Activated CD4-positive, alpha-beta memory T cell treated with anti-CD3 and anti-CD28 coated beads for 36 hours (primary cell): ENCODE measurements around the gene USP54. TPM values are rescaled to one million over a fixed set of nuclear protein-coding genes. Genes with fewer than 3 reads are reported as not detected.
"Not testable (repeated sequence)": the region's sequence is repeated elsewhere in the genome, so short reads cannot be mapped to it uniquely, and the experiment has no call there.

Experiments
- CTCF ChIA-PET: fragments of 350-600 bp; sonication (Branson Sonifier 250); formaldehyde crosslinking; loops from one replicate; lab custom pipeline; 2021; ENCODE audit warnings: antibody characterized with exemption, inconsistent platforms; lab: Charles Lee
- POLR2A ChIA-PET: fragments of 350-600 bp; sonication (Branson Sonifier 250); formaldehyde crosslinking; loops from one replicate; lab custom pipeline; 2021; ENCODE audit warnings: antibody characterized with exemption; lab: Charles Lee
- DNase-seq: peaks from one replicate; pipeline ENCODE4 v3.0.0-alpha.2; 2020
- H3K27ac Mint-ChIP-seq: one replicate; pipeline ENCODE4 v1.8.0; 2021; ENCODE audit warnings: mixed read lengths
- H3K27me3 Mint-ChIP-seq: one replicate; pipeline ENCODE4 v1.8.0; 2021; ENCODE audit warnings: mixed read lengths
- H3K36me3 Mint-ChIP-seq: one replicate; pipeline ENCODE4 v1.8.0; 2021; ENCODE audit warnings: mixed read lengths
- H3K4me1 Mint-ChIP-seq: one replicate; pipeline ENCODE4 v1.8.0; 2021; ENCODE audit warnings: low read depth, mixed read lengths
- H3K4me3 Mint-ChIP-seq: one replicate; pipeline ENCODE4 v1.8.0; 2021; ENCODE audit warnings: mild to moderate bottlenecking, mixed read lengths
- H3K9me3 Mint-ChIP-seq: one replicate; pipeline ENCODE4 v1.8.0; 2021; ENCODE audit warnings: mixed read lengths
- intact Hi-C: fragments of 100-400 bp; cut with micrococcal nuclease; formaldehyde crosslinking; loops from one replicate; pipeline ENCODE4 v1.15.1; 2023
- total RNA-seq, 2 experiments: library from RNA; stranded (reverse); gene quantifications; one replicate each; pipeline ENCODE4 v1.2.3, GENCODE V29; 2021

The USP54 gene
- total RNA-seq, 2 experiments from 2014 or later = 4.9 to 5.3 TPM

DNA sequence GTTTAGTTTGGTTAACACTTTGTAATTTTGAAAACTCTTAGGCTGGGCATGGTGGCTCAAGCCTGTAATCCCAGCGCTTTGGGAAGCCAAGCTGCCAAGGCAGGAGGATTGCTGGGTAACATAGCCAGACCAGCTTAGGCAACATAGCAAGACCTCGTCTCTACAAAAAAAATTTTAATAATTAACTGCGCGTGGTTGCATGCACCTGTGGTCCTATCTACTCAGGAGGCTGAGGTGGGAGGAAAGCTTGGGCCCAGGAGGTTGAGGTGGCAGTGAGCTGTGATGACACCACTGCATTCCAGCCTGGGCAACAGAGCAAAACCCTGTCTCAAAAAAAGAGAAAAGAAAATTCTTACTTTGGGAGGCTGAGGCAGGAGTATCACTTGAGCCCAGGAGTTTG, 31.9 kb upstream of the USP54 start:
- H3K4me1 Mint-ChIP-seq = peaks cover 17% of the 10 kb centered on the region
- no peaks in the 10 kb centered on the region for H3K9me3 Mint-ChIP-seq
- peaks cover 3% of the 10 kb centered on the region for H3K36me3 Mint-ChIP-seq
- H3K27me3 Mint-ChIP-seq = no peaks in the 10 kb centered on the region
- ChIA-PET POLR2A (no interaction called here), CTCF (interaction anchor here (1.0 to 1.4 kb wide), 2 partner anchors 20 to 94 kb away, joined by 3 read pairs; no protein-coding TSS in a partner anchor)
- H3K27ac Mint-ChIP-seq = no peak overlapping the region
- intact Hi-C loops = loop anchor here (10.0 kb wide), 1 partner anchor 152 kb away; a partner anchor contains a TSS
- H3K4me3 Mint-ChIP-seq = no peak overlapping the region
- no peak for DNase-seq

DNA sequence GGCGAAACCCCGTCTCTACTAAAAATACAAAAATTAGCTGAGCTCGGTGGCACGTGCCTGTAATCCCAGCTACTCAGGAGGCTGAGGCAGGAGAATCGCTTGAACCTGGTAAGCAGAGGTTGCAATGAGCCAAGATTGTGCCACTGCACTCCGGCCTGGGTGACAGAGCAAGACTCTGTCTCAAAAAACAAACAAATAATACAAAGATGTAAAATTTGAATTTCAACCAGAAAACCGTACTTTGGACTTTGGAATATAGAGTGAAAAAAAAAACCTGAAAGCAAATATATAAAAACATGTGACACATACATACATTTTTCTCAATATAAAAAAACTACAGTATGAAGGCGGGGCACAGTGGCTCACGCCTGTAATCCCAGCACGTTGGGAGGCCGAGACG, 29.8 kb upstream of the USP54 start:
- CTCF ChIA-PET, H3K4me1 Mint-ChIP-seq, H3K27ac Mint-ChIP-seq, H3K27me3 Mint-ChIP-seq, H3K9me3 Mint-ChIP-seq, POLR2A ChIA-PET, H3K4me3 Mint-ChIP-seq, H3K36me3 Mint-ChIP-seq, DNase-seq: not testable (repeated sequence)
- intact Hi-C loops = loop anchor here (10.0 kb wide), 1 partner anchor 154 kb away; a partner anchor contains a TSS

DNA sequence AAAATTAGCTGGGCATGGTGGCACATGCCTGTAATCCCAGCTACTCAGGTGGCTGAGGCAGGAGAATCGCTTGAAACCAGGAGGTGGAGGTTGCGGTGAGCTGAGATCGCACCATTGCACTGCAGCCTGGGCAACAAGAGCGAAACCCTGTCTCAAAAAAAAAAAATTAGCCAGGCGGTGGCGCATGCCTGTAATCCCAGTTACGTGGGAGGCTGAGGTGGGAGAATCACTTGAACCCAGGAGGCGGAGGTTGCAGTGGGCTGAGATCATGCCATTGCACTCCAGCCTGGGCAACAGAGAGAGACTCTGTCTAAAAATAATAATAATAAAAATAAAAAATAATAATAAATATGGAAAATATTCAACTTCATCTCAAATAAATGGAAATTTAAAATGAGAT, 26.0 kb upstream of the USP54 start:
- H3K4me1 Mint-ChIP-seq, H3K27ac Mint-ChIP-seq, H3K27me3 Mint-ChIP-seq, DNase-seq, H3K9me3 Mint-ChIP-seq, intact Hi-C loops, POLR2A ChIA-PET, H3K4me3 Mint-ChIP-seq, H3K36me3 Mint-ChIP-seq: not testable (repeated sequence)
- CTCF ChIA-PET = interaction anchor here (1.4 kb wide), 1 partner anchor 27 kb away, joined by 3 read pairs; no protein-coding TSS in a partner anchor

DNA sequence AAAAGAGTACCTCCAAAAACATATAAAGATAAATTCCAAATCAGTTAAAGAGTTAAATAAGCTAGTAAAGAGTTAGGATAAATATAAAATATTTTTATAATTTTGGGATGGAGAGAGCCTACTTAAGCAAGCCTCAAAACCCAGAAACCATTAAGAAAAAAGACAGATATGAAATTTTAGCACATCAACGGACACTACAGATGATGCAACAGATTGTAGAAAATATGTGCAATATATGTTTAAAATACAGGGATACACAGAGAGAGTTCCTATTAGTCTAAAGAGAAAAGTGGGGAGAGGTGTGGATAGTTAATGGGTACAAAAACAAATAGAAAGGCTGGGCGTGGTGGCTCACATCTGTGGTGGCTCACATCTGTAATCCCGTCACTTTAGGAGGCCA, 23.6 kb upstream of the USP54 start:
- Mint-ChIP-seq H3K4me3 (no peak overlapping the region), H3K27me3 (no peaks in the 10 kb centered on the region)

DNA sequence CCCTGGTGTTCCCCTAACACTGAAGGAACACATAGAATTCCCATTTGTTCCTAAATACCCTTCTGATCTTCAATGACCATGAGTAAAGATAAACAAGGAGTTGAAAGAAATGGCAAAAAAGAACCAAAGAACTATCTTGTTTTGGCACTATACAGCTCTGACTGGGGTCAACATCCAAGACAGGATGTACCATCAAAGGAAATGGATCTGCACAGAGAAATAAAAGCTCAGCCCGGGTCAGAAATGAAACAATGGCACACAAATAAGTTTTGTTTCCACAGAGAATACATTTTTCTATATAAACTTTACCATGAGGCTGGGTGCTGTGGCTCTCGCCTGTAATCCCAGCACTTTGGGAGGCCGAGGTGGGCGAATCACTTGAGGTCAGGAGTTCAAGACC, 18.0 kb upstream of the USP54 start:
- no peak for DNase-seq
- CTCF ChIA-PET = interaction anchor here (1.4 kb wide), 1 partner anchor 36 kb away, joined by 3 read pairs; no protein-coding TSS in a partner anchor
- H3K27me3 Mint-ChIP-seq = no peaks in the 10 kb centered on the region

More for the DNA sequence above, 23.6 kb upstream of the USP54 start:
- POLR2A ChIA-PET = no interaction called here
- Mint-ChIP-seq H3K27ac (no peak overlapping the region), H3K4me1 (no peaks in the 10 kb centered on the region), H3K36me3 (no peaks in the 10 kb centered on the region), H3K9me3 (no peaks in the 10 kb centered on the region)
- CTCF ChIA-PET = no interaction called here
- no peak for DNase-seq
- intact Hi-C loops = no loop called here

GRCh38 chr10:73601486-73601921, 10.4 kb upstream of the USP54 start:
- Mint-ChIP-seq H3K27me3 (no peaks in the 10 kb centered on the region), H3K9me3 (no peaks in the 10 kb centered on the region), H3K4me3 (no peak overlapping the region), H3K4me1 (no peaks in the 10 kb centered on the region), H3K27ac (no peak overlapping the region), H3K36me3 (no peaks in the 10 kb centered on the region)
- POLR2A ChIA-PET = no interaction called here
- DNase-seq = no peak
- intact Hi-C loops = no loop called here
- CTCF ChIA-PET = interaction anchor here (2.5 kb wide), 1 partner anchor 72 kb away, joined by 7 read pairs; no protein-coding TSS in a partner anchor

More for the DNA sequence above, 18.0 kb upstream of the USP54 start:
- POLR2A ChIA-PET = no interaction called here
- Mint-ChIP-seq H3K4me3 (no peak overlapping the region), H3K4me1 (no peaks in the 10 kb centered on the region), H3K27ac (no peak overlapping the region), H3K9me3 (no peaks in the 10 kb centered on the region), H3K36me3 (no peaks in the 10 kb centered on the region)
- intact Hi-C loops = no loop called here

- H3K9me3 Mint-ChIP-seq = no peaks in the 10 kb centered on the region
- no peak overlapping the region for H3K27ac Mint-ChIP-seq
- H3K4me3 Mint-ChIP-seq = no peak overlapping the region
- intact Hi-C loops = no loop called here
- H3K4me1 Mint-ChIP-seq = peaks cover 4% of the 10 kb centered on the region
- H3K36me3 Mint-ChIP-seq = no peaks in the 10 kb centered on the region
- no peak for DNase-seq
- POLR2A ChIA-PET = no interaction called here
- no peaks in the 10 kb centered on the region for H3K27me3 Mint-ChIP-seq
- CTCF ChIA-PET = interaction anchor here (1.1 kb wide), 1 partner anchor 16 kb away, joined by 4 read pairs; no protein-coding TSS in a partner anchor
These were observed 6.2 kb upstream of the USP54 start for GRCh38 chr10:73597346-73597745.

DNA sequence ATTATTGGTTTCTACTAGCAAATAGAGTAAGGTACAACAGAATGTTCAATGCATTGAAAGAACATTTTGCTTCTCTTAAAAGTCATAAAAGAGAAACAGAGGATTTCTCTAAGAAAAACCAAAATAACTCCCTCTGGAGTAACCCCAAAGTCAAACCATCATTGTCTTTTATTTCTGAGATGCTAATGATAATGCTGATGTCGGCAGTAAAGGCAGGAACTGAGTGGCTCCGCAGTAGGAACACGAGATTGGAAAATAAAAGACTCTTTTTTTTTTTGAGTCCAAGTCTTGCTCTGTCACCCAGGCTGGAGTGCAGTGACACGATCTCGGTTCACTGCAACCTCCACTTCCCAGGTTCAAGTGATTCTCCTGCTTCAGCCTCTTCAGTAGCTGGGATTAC, 2.7 kb upstream of the USP54 start:
- intact Hi-C loops = no loop called here
- Mint-ChIP-seq H3K36me3 (no peaks in the 10 kb centered on the region), H3K27ac (no peak overlapping the region), H3K9me3 (no peaks in the 10 kb centered on the region), H3K4me3 (no peak overlapping the region), H3K27me3 (no peaks in the 10 kb centered on the region), H3K4me1 (peaks cover 15% of the 10 kb centered on the region)
- ChIA-PET POLR2A (no interaction called here), CTCF (no interaction called here)
- no peak for DNase-seq

GRCh38 chr10:73593110-73593509, 2.0 kb upstream of the USP54 start:
- Mint-ChIP-seq H3K27ac (no peak overlapping the region), H3K4me3 (no peak overlapping the region), H3K9me3 (no peaks in the 10 kb centered on the region), H3K36me3 (no peaks in the 10 kb centered on the region), H3K4me1 (peaks cover 15% of the 10 kb centered on the region), H3K27me3 (no peaks in the 10 kb centered on the region)
- ChIA-PET CTCF (no interaction called here), POLR2A (no interaction called here)
- DNase-seq = no peak
- intact Hi-C loops = no loop called here

DNA sequence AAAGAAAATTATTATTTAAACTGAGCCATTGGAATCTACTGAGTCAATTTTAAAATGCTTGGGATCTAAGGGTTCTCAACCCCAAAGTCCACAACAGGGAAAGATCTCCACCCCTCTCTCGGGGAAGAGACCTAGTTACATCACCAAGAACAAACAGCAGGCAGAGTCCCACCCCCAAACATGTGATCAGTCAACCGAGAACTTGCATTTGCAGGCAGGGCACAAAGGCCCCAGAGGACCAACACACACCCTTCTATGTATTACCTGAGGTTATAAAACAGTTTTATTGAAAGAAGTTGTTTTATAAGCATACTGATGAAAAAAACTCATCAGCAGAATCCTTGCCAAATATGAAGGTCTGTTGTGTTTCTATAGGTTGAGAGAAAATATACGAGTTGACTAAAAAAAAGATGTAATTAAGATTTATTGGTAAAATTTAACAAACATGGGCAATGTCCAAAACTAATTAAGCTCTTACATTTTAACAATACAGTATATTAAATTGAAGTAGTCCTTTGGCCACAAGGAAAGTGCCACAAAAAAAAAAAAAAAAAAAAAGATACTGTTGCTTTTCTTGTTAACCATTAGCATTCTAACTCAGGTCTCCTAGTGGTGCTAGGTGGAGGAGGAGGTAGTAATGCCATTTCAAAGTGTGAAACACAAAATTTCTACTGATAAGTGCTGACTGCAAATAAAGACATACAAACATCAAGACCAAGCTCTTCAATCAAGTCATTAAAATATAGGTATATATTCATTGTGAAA, 975 bp upstream of the USP54 start:
- H3K4me1 Mint-ChIP-seq = peaks cover 15% of the 10 kb centered on the region
- no peaks in the 10 kb centered on the region for H3K36me3 Mint-ChIP-seq
- intact Hi-C loops = no loop called here
- ChIA-PET CTCF (no interaction called here), POLR2A (no interaction called here)
- peak overlapping the region; percentile 16 for H3K27ac Mint-ChIP-seq
- no peaks in the 10 kb centered on the region for H3K9me3 Mint-ChIP-seq
- H3K4me3 Mint-ChIP-seq = peak overlapping the region; percentile 38
- no peaks in the 10 kb centered on the region for H3K27me3 Mint-ChIP-seq
- peak; percentile 37 for DNase-seq

DNA sequence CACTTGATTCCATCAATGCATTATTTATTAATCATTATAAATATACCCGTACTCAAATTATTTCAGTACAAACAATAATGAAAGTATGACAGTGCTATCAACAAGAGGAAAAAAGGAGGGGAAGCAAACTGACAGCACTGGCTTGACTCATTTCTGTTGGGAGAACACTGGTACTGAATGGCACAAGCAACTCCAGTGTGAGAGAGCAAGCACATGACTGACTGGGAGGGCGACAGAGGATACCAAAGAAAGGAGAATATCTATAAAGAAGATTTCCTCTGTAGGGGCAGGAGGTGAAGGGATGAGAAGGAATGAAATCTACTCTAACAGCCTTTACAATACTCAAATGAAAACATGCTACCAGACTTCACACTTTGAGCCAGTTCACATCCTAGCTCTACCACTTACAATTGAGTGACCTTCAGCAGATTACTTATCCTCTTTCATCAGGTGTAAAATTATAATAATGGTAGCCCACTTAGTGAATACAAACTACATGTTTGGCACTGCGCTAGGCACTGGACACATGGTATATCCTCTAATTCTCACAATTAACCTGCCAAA, 1.5 kb downstream of the USP54 start:
- no peak overlapping the region for H3K27ac Mint-ChIP-seq
- ChIA-PET POLR2A (no interaction called here), CTCF (interaction anchor here (1.2 kb wide), 1 partner anchor 16 kb away, joined by 3 read pairs; no protein-coding TSS in a partner anchor)
- DNase-seq = no peak
- peaks cover 2% of the 10 kb centered on the region for H3K9me3 Mint-ChIP-seq
- intact Hi-C loops = no loop called here
- H3K4me1 Mint-ChIP-seq = peaks cover 15% of the 10 kb centered on the region
- no peaks in the 10 kb centered on the region for H3K27me3 Mint-ChIP-seq
- no peaks in the 10 kb centered on the region for H3K36me3 Mint-ChIP-seq
- no peak overlapping the region for H3K4me3 Mint-ChIP-seq

DNA sequence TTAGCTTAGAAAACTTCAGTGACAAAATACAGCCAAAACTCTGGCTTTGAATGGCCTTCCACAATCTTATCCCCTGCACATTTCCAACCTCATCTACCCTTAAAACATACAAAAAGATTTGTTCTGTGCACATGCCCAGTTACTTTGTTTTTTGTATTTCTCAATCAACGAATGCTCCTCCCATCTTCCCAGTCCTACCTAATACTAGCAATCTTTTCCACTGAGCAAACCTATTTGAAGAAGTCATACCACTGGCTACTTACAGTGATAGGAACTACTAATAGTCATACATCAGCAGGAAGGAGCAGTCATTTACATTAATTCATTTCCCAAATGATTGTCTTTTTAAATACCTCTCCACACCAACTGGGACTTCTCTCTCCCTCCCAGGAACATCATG, 2.5 kb downstream of the USP54 start:
- no peaks in the 10 kb centered on the region for H3K27me3 Mint-ChIP-seq
- ChIA-PET CTCF (no interaction called here), POLR2A (no interaction called here)
- intact Hi-C loops = no loop called here
- H3K9me3 Mint-ChIP-seq = peaks cover 2% of the 10 kb centered on the region
- H3K36me3 Mint-ChIP-seq = no peaks in the 10 kb centered on the region
- H3K4me1 Mint-ChIP-seq = peaks cover 15% of the 10 kb centered on the region
- H3K4me3 Mint-ChIP-seq = no peak overlapping the region
- no peak for DNase-seq
- no peak overlapping the region for H3K27ac Mint-ChIP-seq
